ENCODE measurements around the gene ESRRA. TPM values are rescaled to one million over a fixed set of nuclear protein-coding genes. Genes with fewer than 3 reads are reported as not detected.
A peak's percentile ranks its signal among the peaks of the same experiment; 100 is the strongest.
"Not testable (repeated sequence)": the region's sequence is repeated elsewhere in the genome, so short reads cannot be mapped to it uniquely, and the experiment has no call there.

ESRRA gene
- polyA plus RNA-seq, 3 donors: 16.6 to 30.5 (median 26.3) TPM

GRCh38 chr11:64317961-64318765 is 12.8 kb downstream of the ESRRA start, which contains the start of gene PRDX5:
Gene PRDX5 (plus strand): TSS chr11:64318121. CDS start chr11:64318216, 95 bp downstream.
- DNase-seq (ENCODE audit: extremely low read depth in 1 of 11, low read depth in 9 of 11, low spot score in 4 of 11): peak; percentile 87 to 95 (median 93)

- DNase-seq (ENCODE audit: extremely low read depth in 1 of 11, low read depth in 9 of 11, low spot score in 4 of 11): no peak
Measured at GRCh38 chr11:64318766-64319761, 13.7 kb downstream of the ESRRA start.

- DNase-seq (ENCODE audit: extremely low read depth in 1 of 11, low read depth in 9 of 11, low spot score in 4 of 11): no peak
Measured at GRCh38 chr11:64320556-64320955, 15.2 kb downstream of the ESRRA start.

- DNase-seq (ENCODE audit: extremely low read depth in 1 of 11, low read depth in 9 of 11, low spot score in 4 of 11): no peak
Measured at GRCh38 chr11:64321026-64321425, 15.7 kb downstream of the ESRRA start.

- no peak for DNase-seq (ENCODE audit: extremely low read depth in 1 of 11, low read depth in 9 of 11, low spot score in 4 of 11)
Measured at GRCh38 chr11:64321533-64321932, 16.2 kb downstream of the ESRRA start.

GRCh38 chr11:64322925-64323260 is 17.6 kb downstream of the ESRRA start:
- no peak for DNase-seq (ENCODE audit: extremely low read depth in 1 of 11, low read depth in 9 of 11, low spot score in 4 of 11)

GRCh38 chr11:64323373-64323772 is 18.0 kb downstream of the ESRRA start:
- DNase-seq (ENCODE audit: extremely low read depth in 1 of 11, low read depth in 9 of 11, low spot score in 4 of 11): no peak

GRCh38 chr11:64323984-64324383 is 18.7 kb downstream of the ESRRA start:
- DNase-seq (ENCODE audit: extremely low read depth in 1 of 11, low read depth in 9 of 11, low spot score in 4 of 11): not testable (repeated sequence)

- no peak for DNase-seq (ENCODE audit: extremely low read depth in 1 of 11, low read depth in 9 of 11, low spot score in 4 of 11)
Measured at GRCh38 chr11:64324692-64325469, 19.6 kb downstream of the ESRRA start.

GRCh38 chr11:64327375-64327774 is 22.1 kb downstream of the ESRRA start:
- DNase-seq (ENCODE audit: extremely low read depth in 1 of 11, low read depth in 9 of 11, low spot score in 4 of 11): no peak

- no peak for DNase-seq (ENCODE audit: extremely low read depth in 1 of 11, low read depth in 9 of 11, low spot score in 4 of 11)
Measured at GRCh38 chr11:64327993-64328392, 22.7 kb downstream of the ESRRA start.

- no peak for DNase-seq (ENCODE audit: extremely low read depth in 1 of 11, low read depth in 9 of 11, low spot score in 4 of 11)
Measured at GRCh38 chr11:64330888-64331287, 25.6 kb downstream of the ESRRA start.

- peak in 1 of 11 donors; percentile 34 for DNase-seq (ENCODE audit: extremely low read depth in 1 of 11, low read depth in 9 of 11, low spot score in 4 of 11)
Measured at GRCh38 chr11:64331569-64332371, 26.4 kb downstream of the ESRRA start.

- DNase-seq (ENCODE audit: extremely low read depth in 1 of 11, low read depth in 9 of 11, low spot score in 4 of 11): no peak
Measured at GRCh38 chr11:64333556-64333955, 28.2 kb downstream of the ESRRA start.

GRCh38 chr11:64334764-64335735 is 29.7 kb downstream of the ESRRA start:
- no peak for DNase-seq (ENCODE audit: extremely low read depth in 1 of 11, low read depth in 9 of 11, low spot score in 4 of 11)

- DNase-seq (ENCODE audit: extremely low read depth in 1 of 11, low read depth in 9 of 11, low spot score in 4 of 11): no peak
Measured at GRCh38 chr11:64337538-64338249, 32.4 kb downstream of the ESRRA start.

- no peak for DNase-seq (ENCODE audit: extremely low read depth in 1 of 11, low read depth in 9 of 11, low spot score in 4 of 11)
Measured at GRCh38 chr11:64338716-64339115, 33.4 kb downstream of the ESRRA start.
